Panc1 (cell line): Measurements from ENCODE around the gene SPTY2D1. TPM values are rescaled to one million over a fixed set of nuclear protein-coding genes. Genes with fewer than 3 reads are reported as not detected.
"Not testable (repeated sequence)": the region's sequence is repeated elsewhere in the genome, so short reads cannot be mapped to it uniquely, and the experiment has no call there.

Experiments
- ATAC-seq: fragments of 200-7000 bp; cut with Tn5 transposase; 2 replicates; pipeline ENCODE4 v1.9.1; 2020; ENCODE audit warnings: mild to moderate bottlenecking, moderate library complexity
- BruUV-seq: library from RNA; stranded (reverse); fragments of 400-500 nt; replicated peaks from 2 replicates; lab custom pipeline; 2021; lab: Mats Ljungman, UMichigan
- CTCF ChIA-PET: fragments of 300-600 bp; sonication (Branson Sonifier 250); formaldehyde crosslinking; loops from one replicate; lab custom pipeline; 2022; ENCODE audit warnings: antibody characterized with exemption; lab: Charles Lee
- POLR2A ChIA-PET: fragments of 300-600 bp; sonication (Branson Sonifier 250); formaldehyde crosslinking; loops from one replicate; lab custom pipeline; 2022; ENCODE audit warnings: antibody characterized with exemption; lab: Charles Lee
- DNase-seq: peaks from one replicate; pipeline ENCODE4 v3.0.0-alpha.2; 2010; ENCODE audit warnings: low read depth, low spot score
- H3K27ac ChIP-seq: 2 replicates; pipeline ENCODE4 v1.5.1; 2011; ENCODE audit warnings: mild to moderate bottlenecking, low read length, inconsistent platforms
- H3K27me3 ChIP-seq: fragments of 200-500 bp; sonication (Bioruptor generic); 2 replicates; pipeline ENCODE4 v1.6.0; 2014; ENCODE audit warnings: low read length, inconsistent platforms; ENCODE audit not compliant: control insufficient read depth, insufficient read depth
- H3K36me3 ChIP-seq: fragments of 200-500 bp; sonication (Bioruptor generic); 2 replicates; pipeline ENCODE4 v1.5.1; 2014; ENCODE audit warnings: inconsistent platforms, mild to moderate bottlenecking, low read length, moderate library complexity; ENCODE audit not compliant: control insufficient read depth, insufficient read depth
- H3K4me1 ChIP-seq: 2 replicates; pipeline ENCODE4 v1.5.1; 2011; ENCODE audit warnings: inconsistent platforms, mild to moderate bottlenecking, low read length, moderate library complexity; ENCODE audit not compliant: control insufficient read depth, insufficient read depth
- H3K4me3 ChIP-seq, 2 experiments: 2 replicates each; pipeline ENCODE4 v1.5.1; 2011 to 2012; ENCODE audit warnings: low read depth in 2 of 2, low read length in 2 of 2, mild to moderate bottlenecking in 2 of 2, inconsistent platforms in 1 of 2, moderate library complexity in 1 of 2
- H3K9me3 ChIP-seq: fragments of 200-500 bp; sonication (Bioruptor generic); 2 replicates; pipeline ENCODE4 v1.5.1; 2014; ENCODE audit warnings: low read depth, mild to moderate bottlenecking, inconsistent platforms, low read length, moderate library complexity; ENCODE audit not compliant: control insufficient read depth, insufficient read depth
- CTCF ChIP-seq: fragments of 450-650 bp; IDR thresholded peaks from 2 replicates; pipeline ENCODE4 v1.5.1; 2017; ENCODE audit warnings: mild to moderate bottlenecking
- POLR2AphosphoS5 ChIP-seq: IDR thresholded peaks from 2 replicates; pipeline ENCODE4 v1.6.1; 2012; ENCODE audit warnings: mild to moderate bottlenecking, low read depth, low read length, moderate library complexity
- REST ChIP-seq, 2 experiments: IDR thresholded peaks; 2 replicates each; pipeline ENCODE4 v1.6.1; 2011 to 2012; ENCODE audit warnings: low read depth in 2 of 2, control low read depth in 1 of 2, low read length in 1 of 2, mild to moderate bottlenecking in 1 of 2, moderate library complexity in 1 of 2; ENCODE audit not compliant: insufficient read depth in 1 of 2
- SIN3A ChIP-seq: IDR thresholded peaks from 2 replicates; pipeline ENCODE4 v1.6.1; 2012; ENCODE audit warnings: low read depth, mild to moderate bottlenecking, low read length, moderate library complexity, borderline replicate concordance; ENCODE audit not compliant: insufficient read depth
- TCF7L2 ChIP-seq: IDR thresholded peaks from 2 replicates; pipeline ENCODE4 v1.6.1; 2011; ENCODE audit warnings: mild to moderate bottlenecking, low read depth, low read length, inconsistent platforms
- in situ Hi-C: cut with HindIII; loops from 2 replicates; pipeline ENCODE4 v1.10.0; 2016; ENCODE audit warnings: low sequenced_read_pairs, low pct_unique_long_range_greater_than_20kb
- intact Hi-C: fragments of 100-400 bp; cut with micrococcal nuclease; formaldehyde crosslinking; loops from one replicate; pipeline ENCODE4 v1.10.0; 2022; ENCODE audit not compliant: unreplicated experiment
- total RNA-seq: library from RNA; stranded (reverse); gene quantifications from one replicate; pipeline ENCODE4 v1.2.1, GENCODE V29; 2021; ENCODE audit not compliant: unreplicated experiment

The SPTY2D1 gene
- total RNA-seq, 1 experiment from 2014 or later: 14.8 TPM

- in situ Hi-C loops: no loop called here
- ChIA-PET POLR2A (no interaction called here), CTCF (no interaction called here)
- Histone ChIP-seq H3K27ac (no peak overlapping the region), H3K36me3 (no peaks in the 10 kb centered on the region), H3K4me3 (no peak overlapping the region), H3K4me1 (no peaks in the 10 kb centered on the region), H3K9me3 (no peaks in the 10 kb centered on the region), H3K27me3 (no peaks in the 10 kb centered on the region)
- no TSS peak for BruUV-seq
- ATAC-seq (no peak), DNase-seq (no peak)
- TF ChIP-seq SIN3A (no peak), CTCF (no peak), TCF7L2 (no peak), POLR2AphosphoS5 (no peak), REST (IDR thresholded peaks at IDR 0.05; ENCODE audit: insufficient read depth in 1 of 2, low read depth in 2 of 2, low read length in 1 of 2) (no peak)
- intact Hi-C loops: no loop called here
Observed at GRCh38 chr11:18650353-18650752, 16.2 kb upstream of the SPTY2D1 start.

GRCh38 chr11:18643034-18643433 is 8.9 kb upstream of the SPTY2D1 start:
- in situ Hi-C loops, H3K27ac ChIP-seq, H3K36me3 ChIP-seq, H3K4me1 ChIP-seq, intact Hi-C loops, CTCF ChIA-PET, POLR2A ChIA-PET, H3K4me3 ChIP-seq, DNase-seq, H3K27me3 ChIP-seq, BruUV-seq, ATAC-seq, H3K9me3 ChIP-seq: not testable (repeated sequence)

- in situ Hi-C loops: no loop called here
- no peaks in the 10 kb centered on the region for H3K9me3 ChIP-seq
- POLR2A ChIA-PET: no interaction called here
- CTCF ChIA-PET: no interaction called here
- H3K4me1 ChIP-seq: no peaks in the 10 kb centered on the region
- TF ChIP-seq TCF7L2: no peak
- no peak for TF ChIP-seq SIN3A
- no peak for TF ChIP-seq CTCF
- TF ChIP-seq REST (IDR thresholded peaks at IDR 0.05; ENCODE audit: insufficient read depth in 1 of 2, low read depth in 2 of 2, low read length in 1 of 2): no peak
- no peak for TF ChIP-seq POLR2AphosphoS5
- BruUV-seq: no TSS peak
- intact Hi-C loops: no loop called here
- no peak overlapping the region for H3K27ac ChIP-seq
- ATAC-seq: no peak
- no peak overlapping the region for H3K4me3 ChIP-seq
- H3K36me3 ChIP-seq: no peaks in the 10 kb centered on the region
- no peak for DNase-seq
- H3K27me3 ChIP-seq: no peaks in the 10 kb centered on the region; the same call in 1 of the 2 replicates
Observed at GRCh38 chr11:18641677-18642076, 7.5 kb upstream of the SPTY2D1 start.
